C4-2B (cell line): ENCODE data around the gene SLC9A5.

ENCODE experiments used
- H3K27ac ChIP-seq: fragments of 450-650 bp; 2 replicates; pipeline ENCODE4 v1.5.1; 2017
- ZFX ChIP-seq: fragments of 450-650 bp; IDR thresholded peaks from 2 replicates; pipeline ENCODE4 v1.6.1; 2017
- TF ChIP-seq, protein P1 (sequence below): fragments of 450-650 bp; conservative IDR thresholded peaks from 2 replicates; pipeline ENCODE4 v1.5.1; 2017; ENCODE audit warnings: mild to moderate bottlenecking

SLC9A5 gene

GRCh38 chr16:67229906-67230808 lies 18.6 kb upstream of the SLC9A5 start:
- TF ChIP-seq, protein P1, sequence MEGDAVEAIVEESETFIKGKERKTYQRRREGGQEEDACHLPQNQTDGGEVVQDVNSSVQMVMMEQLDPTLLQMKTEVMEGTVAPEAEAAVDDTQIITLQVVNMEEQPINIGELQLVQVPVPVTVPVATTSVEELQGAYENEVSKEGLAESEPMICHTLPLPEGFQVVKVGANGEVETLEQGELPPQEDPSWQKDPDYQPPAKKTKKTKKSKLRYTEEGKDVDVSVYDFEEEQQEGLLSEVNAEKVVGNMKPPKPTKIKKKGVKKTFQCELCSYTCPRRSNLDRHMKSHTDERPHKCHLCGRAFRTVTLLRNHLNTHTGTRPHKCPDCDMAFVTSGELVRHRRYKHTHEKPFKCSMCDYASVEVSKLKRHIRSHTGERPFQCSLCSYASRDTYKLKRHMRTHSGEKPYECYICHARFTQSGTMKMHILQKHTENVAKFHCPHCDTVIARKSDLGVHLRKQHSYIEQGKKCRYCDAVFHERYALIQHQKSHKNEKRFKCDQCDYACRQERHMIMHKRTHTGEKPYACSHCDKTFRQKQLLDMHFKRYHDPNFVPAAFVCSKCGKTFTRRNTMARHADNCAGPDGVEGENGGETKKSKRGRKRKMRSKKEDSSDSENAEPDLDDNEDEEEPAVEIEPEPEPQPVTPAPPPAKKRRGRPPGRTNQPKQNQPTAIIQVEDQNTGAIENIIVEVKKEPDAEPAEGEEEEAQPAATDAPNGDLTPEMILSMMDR: no peak
- no peak for TF ChIP-seq ZFX
- no peak overlapping the region for H3K27ac ChIP-seq

DNA sequence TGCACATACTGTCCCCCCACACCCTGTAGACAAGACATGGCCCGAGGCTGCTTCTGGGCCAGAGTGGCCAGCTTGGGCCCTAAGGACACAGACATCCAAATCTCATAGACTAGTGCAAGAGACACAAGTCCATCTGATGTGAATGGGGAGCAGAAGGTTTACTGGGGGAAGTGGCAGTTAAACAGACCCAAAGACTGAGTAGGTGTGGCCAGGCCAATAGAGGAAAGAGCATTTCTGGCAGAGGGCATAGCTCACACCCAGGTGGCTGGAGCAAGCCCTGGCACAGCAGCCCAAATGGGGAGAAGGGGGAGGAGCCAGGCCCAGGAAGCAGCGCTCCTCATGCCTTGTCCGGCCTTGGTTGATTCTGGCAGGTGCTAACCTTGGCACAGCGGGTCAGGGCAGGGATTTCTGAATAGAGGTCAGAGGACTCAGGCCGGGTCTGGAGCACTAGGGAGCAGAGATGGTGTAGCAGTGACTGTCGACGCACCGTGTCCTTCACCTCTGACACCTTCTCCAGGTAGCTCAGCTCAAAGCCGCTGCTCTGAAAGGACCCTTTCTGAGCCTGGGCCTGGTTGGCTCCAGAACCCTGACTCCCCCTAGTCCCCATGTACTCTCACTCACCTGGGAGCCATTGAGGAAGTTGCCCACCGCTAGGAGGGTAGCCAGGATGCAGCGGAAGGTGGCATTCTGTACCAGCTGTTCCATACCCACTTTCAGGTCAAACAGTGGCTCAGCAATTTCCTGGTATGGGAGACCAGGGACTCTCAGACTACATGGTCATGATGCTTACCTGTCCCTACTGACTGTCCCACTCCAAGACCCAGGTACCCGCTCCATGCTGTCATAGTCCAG lies 17.7 kb upstream of the SLC9A5 start:
- H3K27ac ChIP-seq: no peak overlapping the region
- TF ChIP-seq ZFX: no peak
- TF ChIP-seq, protein P1: no peak

DNA sequence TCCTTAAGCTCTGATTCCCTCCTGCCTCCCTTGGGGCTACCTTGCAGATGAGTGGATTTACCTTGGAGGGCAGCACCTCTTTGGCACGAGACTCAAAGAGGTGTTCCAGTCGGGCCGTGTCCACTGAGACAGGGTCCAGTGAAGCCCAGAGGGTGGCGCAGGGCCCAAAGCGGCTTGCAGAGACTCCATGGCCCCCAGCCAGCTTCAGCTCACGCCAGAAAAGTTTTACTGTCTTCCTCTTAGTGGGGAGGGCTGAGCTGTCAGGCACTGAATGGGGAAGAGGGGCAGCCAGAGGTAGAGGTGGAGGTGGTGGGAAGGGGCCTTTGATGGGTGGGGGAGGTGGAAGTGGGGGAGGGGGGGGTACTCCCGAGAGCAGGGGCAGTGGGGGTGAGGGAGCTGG lies 15.2 kb upstream of the SLC9A5 start:
- no peak overlapping the region for H3K27ac ChIP-seq
- no peak for TF ChIP-seq ZFX
- TF ChIP-seq, protein P1: no peak

DNA sequence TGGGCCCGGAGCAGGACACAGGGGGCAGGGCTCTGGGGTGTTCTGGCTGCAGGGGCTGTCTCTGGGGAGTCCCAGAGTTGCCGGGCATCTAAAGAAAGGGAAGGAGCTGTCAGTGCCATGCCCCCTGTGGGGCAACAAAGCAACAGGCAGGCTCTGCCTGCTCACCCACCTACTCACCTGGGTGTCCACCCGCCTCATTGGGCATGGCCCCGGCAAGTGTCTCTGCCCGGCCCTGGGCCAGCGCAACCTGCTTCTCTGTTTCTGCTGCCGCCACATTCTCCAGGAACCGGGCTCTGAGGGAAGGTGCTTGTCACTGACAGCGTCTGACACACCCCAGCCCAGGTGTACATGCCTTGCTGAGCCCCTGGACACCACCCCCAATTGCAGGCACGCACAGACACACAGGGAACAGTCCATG lies 14.6 kb upstream of the SLC9A5 start:
- no peak overlapping the region for H3K27ac ChIP-seq
- TF ChIP-seq ZFX: no peak
- TF ChIP-seq, protein P1: no peak

- TF ChIP-seq ZFX: no peak
- H3K27ac ChIP-seq: no peak overlapping the region
Observed at GRCh38 chr16:67235816-67236562, 12.8 kb upstream of the SLC9A5 start.

- no peak overlapping the region for H3K27ac ChIP-seq
- TF ChIP-seq, protein P1: no peak
- TF ChIP-seq ZFX: no peak
Observed at GRCh38 chr16:67236563-67237395, 12.0 kb upstream of the SLC9A5 start.
